ENCODE results near the gene PREX1. TPM values are rescaled to one million over a fixed set of nuclear protein-coding genes. Genes with fewer than 3 reads are reported as not detected.

Gene PREX1
- total RNA-seq, 1 experiment from 2014 or later = 20.0 TPM

DNA sequence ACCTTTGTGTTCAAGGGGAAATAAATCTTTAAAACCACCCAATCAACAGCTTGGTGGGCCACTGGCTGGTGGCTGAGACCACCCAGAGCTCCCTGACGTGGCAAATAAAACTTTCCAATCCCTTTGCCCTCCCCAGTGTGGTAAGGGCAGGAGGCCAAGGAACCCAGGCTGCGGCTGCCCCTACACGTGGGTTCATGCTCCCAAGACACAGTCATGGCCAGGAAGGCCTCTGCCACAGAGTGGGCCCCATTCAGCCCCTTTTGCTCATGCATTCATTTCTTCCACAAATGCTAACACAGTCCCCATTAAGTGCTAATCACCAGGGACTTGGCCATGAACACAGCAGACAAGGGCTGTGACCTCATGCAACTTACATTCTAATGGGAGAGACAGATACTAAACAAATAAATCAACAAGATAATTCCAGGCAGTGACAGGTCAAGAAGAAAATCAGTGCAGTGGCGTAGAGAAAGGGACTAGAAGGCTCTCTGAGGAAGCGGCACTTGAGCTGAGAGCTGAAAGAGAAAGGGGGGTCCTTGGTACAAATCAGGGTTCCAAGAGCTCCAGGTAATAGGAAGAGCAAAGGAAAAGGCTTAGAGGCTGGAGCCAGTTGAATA lies 13.8 kb downstream of the PREX1 start:
- in situ Hi-C loops (cut with HindIII; ENCODE audit: low pct_unique_long_range_greater_than_20kb, low sequenced_read_pairs) = no loop called here
- TF ChIP-seq CTCF (IDR thresholded peaks at IDR 0.05) = no peak
- TF ChIP-seq, protein P1, sequence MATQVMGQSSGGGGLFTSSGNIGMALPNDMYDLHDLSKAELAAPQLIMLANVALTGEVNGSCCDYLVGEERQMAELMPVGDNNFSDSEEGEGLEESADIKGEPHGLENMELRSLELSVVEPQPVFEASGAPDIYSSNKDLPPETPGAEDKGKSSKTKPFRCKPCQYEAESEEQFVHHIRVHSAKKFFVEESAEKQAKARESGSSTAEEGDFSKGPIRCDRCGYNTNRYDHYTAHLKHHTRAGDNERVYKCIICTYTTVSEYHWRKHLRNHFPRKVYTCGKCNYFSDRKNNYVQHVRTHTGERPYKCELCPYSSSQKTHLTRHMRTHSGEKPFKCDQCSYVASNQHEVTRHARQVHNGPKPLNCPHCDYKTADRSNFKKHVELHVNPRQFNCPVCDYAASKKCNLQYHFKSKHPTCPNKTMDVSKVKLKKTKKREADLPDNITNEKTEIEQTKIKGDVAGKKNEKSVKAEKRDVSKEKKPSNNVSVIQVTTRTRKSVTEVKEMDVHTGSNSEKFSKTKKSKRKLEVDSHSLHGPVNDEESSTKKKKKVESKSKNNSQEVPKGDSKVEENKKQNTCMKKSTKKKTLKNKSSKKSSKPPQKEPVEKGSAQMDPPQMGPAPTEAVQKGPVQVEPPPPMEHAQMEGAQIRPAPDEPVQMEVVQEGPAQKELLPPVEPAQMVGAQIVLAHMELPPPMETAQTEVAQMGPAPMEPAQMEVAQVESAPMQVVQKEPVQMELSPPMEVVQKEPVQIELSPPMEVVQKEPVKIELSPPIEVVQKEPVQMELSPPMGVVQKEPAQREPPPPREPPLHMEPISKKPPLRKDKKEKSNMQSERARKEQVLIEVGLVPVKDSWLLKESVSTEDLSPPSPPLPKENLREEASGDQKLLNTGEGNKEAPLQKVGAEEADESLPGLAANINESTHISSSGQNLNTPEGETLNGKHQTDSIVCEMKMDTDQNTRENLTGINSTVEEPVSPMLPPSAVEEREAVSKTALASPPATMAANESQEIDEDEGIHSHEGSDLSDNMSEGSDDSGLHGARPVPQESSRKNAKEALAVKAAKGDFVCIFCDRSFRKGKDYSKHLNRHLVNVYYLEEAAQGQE (IDR thresholded peaks at IDR 0.05; ENCODE audit: insufficient read depth in 1 of 2, low read depth in 2 of 2, low read length in 1 of 2) = no peak
- Histone ChIP-seq H3K36me3 (ENCODE audit: control insufficient read depth, insufficient read depth, low read length) (no peaks in the 10 kb centered on the region), H3K4me1 (ENCODE audit: control insufficient read depth, insufficient read depth, low read length) (peaks cover 4% of the 10 kb centered on the region), H3K4me3 (ENCODE audit: low read depth in 2 of 2, low read length in 2 of 2) (no peak overlapping the region), H3K9me3 (ENCODE audit: control insufficient read depth, insufficient read depth, low read depth, low read length) (no peaks in the 10 kb centered on the region), H3K27me3 (ENCODE audit: control insufficient read depth, insufficient read depth, low read length) (no peaks in the 10 kb centered on the region), H3K27ac (ENCODE audit: low read length) (no peak overlapping the region)
- intact Hi-C loops (cut with micrococcal nuclease; ENCODE audit: unreplicated experiment) = no loop called here
- ChIA-PET POLR2A (no interaction called here), CTCF (no interaction called here)
- ATAC-seq = no peak
- DNase-seq (ENCODE audit: low read depth, low spot score) = no peak
- BruUV-seq (replicated peaks) = no TSS peak

DNA sequence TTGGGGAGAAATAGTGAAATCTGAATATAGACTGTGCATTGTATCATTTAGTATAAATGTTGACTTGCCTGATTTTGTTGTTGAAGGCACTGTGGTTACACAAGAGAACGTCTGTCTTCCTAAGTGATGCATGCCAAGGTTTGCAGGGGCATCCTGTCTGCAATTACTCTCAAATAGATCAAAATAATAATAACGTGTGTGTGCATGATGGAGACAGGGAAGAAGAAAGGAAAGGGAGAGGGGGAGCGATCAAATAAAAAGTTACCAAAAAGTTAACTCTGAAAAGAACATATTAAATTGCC lies 14.4 kb downstream of the PREX1 start:
- POLR2A ChIA-PET = no interaction called here
- CTCF ChIA-PET = no interaction called here
- ATAC-seq = no peak

More for the DNA sequence above, 14.4 kb downstream of the PREX1 start:
- DNase-seq (ENCODE audit: low read depth, low spot score) = no peak
- TF ChIP-seq TCF7L2 (IDR thresholded peaks at IDR 0.05; ENCODE audit: low read depth, low read length) (no peak), POLR2AphosphoS5 (IDR thresholded peaks at IDR 0.05; ENCODE audit: low read depth, low read length) (no peak), SIN3A (IDR thresholded peaks at IDR 0.05; ENCODE audit: borderline replicate concordance, insufficient read depth, low read depth, low read length) (no peak), CTCF (IDR thresholded peaks at IDR 0.05) (no peak)
- TF ChIP-seq, protein P1 (IDR thresholded peaks at IDR 0.05; ENCODE audit: insufficient read depth in 1 of 2, low read depth in 2 of 2, low read length in 1 of 2) = no peak
- intact Hi-C loops (cut with micrococcal nuclease; ENCODE audit: unreplicated experiment) (no loop called here), in situ Hi-C loops (cut with HindIII; ENCODE audit: low pct_unique_long_range_greater_than_20kb, low sequenced_read_pairs) (no loop called here)
- H3K9me3 ChIP-seq (ENCODE audit: control insufficient read depth, insufficient read depth, low read depth, low read length) = no peaks in the 10 kb centered on the region
- H3K36me3 ChIP-seq (ENCODE audit: control insufficient read depth, insufficient read depth, low read length) = no peaks in the 10 kb centered on the region
- H3K4me3 ChIP-seq (ENCODE audit: low read depth in 2 of 2, low read length in 2 of 2) = no peak overlapping the region
- no peaks in the 10 kb centered on the region for H3K27me3 ChIP-seq (ENCODE audit: control insufficient read depth, insufficient read depth, low read length)
- peaks cover 4% of the 10 kb centered on the region for H3K4me1 ChIP-seq (ENCODE audit: control insufficient read depth, insufficient read depth, low read length)
- H3K27ac ChIP-seq (ENCODE audit: low read length) = no peak overlapping the region
- no TSS peak for BruUV-seq (replicated peaks)

Measured in Panc1 (cell line).